ENCODE results near the gene TOMM70.

Gene TOMM70

DNA sequence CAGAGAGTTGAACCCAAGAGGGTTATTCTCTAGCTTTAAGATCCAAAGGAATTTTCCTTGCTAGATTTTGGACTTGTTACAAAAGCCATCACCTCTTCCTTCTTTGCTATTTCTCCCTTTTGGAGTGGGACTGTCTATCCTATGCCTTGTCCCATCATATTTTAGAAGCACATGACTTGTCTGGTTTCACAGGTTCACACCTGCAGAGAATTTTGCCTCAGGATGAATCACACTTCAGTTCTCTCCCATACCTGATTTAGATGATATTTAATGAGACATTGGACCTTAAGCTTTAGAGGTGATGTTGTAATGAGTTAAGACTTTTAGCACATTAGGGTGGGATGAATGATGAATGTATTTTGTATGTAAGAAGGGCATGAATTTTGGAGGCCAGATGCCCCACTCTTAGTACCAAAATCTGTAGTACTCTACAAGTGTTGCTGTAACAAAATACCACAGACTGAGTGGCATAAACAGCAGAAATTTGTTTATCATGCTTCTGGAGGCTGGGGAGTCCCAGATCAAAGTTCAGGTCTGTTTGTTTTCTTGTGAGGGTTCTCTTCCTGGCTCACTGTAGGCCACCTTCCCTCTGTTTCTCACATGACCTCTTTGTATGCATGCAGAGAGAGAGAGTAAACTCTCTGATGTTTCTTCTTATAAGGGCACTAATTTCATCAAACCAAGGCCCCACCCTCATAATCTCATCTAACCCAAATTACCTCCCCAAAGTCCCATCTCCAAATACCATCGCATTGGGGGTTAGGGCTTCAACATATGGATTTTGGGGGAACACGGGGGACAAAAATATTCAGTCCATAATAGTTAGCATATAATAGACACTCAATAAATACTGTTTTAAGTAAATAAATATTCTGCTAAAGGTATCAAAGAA, 10.4 kb upstream of the TOMM70 start:
- no peak for DNase-seq (ENCODE audit: low read depth in 1 of 2, low spot score in 1 of 2)

GRCh38 chr3:100407977-100408532, 7.2 kb upstream of the TOMM70 start:
- DNase-seq (ENCODE audit: low read depth in 1 of 2, low spot score in 1 of 2), result no peak

- DNase-seq (ENCODE audit: low read depth in 1 of 2, low spot score in 1 of 2), result no peak
Observed at GRCh38 chr3:100407164-100407563, 6.3 kb upstream of the TOMM70 start.

DNA sequence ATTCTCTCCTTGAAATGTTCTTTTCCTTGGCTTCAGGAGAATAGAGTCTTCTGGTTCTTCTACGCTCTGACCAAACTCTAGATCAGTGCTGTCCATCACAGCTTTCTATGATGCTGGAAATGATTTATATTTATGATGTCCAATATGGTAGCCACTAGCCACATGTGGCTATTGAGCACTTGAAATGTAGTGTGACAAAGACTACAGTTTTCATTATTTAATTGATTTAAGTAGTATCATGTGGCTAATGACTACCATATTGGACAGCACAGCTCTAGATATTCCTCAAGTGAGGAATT, 3.3 kb upstream of the TOMM70 start:
- DNase-seq (ENCODE audit: low read depth in 1 of 2, low spot score in 1 of 2), result no peak

DNA sequence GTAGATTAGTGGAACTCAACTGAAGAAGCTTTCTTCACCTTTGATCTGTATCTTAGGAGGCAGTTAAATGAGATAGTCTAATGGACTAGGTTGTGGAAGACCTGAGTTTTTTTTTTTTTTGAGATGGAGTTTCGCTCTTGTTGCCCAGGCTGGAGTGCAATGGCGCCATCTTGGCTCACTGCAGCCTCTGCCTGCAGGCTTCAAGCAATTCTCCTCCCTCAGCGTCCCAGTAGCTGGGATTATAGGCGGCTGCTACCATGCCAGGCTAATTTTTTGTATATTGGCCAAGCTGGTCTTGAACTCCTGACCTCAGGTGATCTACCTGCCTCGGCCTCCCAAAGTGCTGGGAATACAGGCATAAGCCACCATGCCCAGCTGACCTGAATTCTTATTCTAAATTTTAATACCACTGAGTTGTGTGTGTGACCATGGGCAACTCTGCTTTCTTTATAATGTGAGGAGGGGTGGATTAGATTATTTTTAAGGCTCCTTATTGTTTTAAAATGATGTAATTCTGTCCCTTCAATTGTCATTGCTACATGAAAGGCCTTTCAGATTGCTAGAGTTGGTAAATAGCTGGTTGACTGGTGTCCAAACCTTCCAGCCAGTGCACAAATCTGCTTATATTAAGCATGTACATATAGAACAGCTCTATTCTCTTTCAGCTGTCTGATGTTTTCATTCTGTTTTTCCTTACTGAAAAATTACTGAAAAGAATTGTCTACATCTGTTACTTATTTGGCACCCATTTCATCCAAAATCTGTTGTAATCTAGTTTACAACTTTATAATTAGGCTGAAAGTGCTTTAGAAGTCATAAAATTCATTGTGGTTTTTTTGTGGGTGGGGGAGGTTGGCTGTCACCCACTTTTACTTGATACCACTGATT, 2.7 kb upstream of the TOMM70 start:
- DNase-seq (ENCODE audit: low read depth in 1 of 2, low spot score in 1 of 2), result no peak

GRCh38 chr3:100402891-100403290, 2.0 kb upstream of the TOMM70 start:
- no peak for DNase-seq (ENCODE audit: low read depth in 1 of 2, low spot score in 1 of 2)

DNA sequence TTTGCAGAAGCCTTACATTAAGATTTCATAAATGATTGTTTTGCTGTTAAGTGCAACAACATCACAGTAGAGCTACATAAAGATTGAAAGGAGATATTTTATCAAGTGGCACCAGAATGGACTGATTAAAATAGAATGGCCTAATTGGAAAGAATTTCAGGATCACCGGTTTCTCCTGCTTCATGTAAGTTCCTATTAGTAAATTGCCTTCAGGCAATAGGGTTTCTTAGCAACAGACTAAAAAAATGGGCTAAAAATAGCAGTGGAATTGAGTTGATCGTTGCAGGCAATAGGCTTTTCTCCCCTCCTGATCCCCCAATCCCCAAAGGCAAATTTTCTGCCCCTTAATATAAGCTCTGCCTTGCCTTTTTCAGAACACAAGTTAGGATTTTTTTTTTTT, 1.4 kb upstream of the TOMM70 start:
- DNase-seq (ENCODE audit: low read depth in 1 of 2, low spot score in 1 of 2), result no peak

GRCh38 chr3:100401674-100402041, 769 bp upstream of the TOMM70 start:
- peak; percentile 6 to 24 for DNase-seq (ENCODE audit: low read depth in 1 of 2, low spot score in 1 of 2)

DNA sequence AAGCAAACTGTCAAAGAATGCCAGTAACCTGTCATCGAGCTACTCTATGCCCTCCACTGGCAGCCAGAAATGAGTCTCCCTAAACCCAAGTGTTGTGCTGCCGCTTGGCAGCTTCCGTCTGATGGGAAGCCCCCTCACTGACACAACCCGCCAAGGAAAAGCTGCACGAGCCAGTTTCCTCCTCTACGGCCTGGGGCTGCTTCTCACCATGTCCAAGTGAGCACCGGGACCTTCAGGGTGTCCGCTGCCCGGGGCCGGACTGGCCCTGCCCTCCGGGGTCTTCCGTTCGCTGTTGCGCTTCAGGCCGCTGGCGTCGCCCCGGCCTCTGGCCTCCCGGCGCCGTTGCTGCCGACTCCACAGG, 490 bp downstream of the TOMM70 start:
- DNase-seq (ENCODE audit: low read depth in 1 of 2, low spot score in 1 of 2), result peak in 1 of 2 donors; percentile 12

GRCh38 chr3:100399341-100400071, 1.4 kb downstream of the TOMM70 start:
- DNase-seq (ENCODE audit: low read depth in 1 of 2, low spot score in 1 of 2), result no peak

DNA sequence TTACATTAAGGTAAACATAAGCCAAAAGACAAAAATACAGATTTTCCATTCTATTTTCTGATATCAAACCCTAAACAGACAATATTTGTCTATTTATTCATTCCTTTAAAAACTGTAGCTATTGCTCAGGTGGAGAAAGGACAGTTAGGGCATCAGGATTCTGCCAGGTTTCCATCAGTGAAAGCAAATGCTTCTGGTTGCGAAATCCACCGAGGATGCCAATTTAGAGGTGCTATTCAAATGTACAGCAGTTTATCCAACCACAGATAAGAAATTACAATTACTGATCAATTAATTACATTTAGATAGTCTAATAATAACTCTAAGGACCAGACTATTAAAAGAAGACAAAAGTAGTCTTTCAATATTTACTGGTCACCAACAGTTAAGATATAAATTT, 3.9 kb downstream of the TOMM70 start:
- DNase-seq (ENCODE audit: low read depth in 1 of 2, low spot score in 1 of 2), result no peak

GRCh38 chr3:100395679-100396431, 5.0 kb downstream of the TOMM70 start:
- no peak for DNase-seq (ENCODE audit: low read depth in 1 of 2, low spot score in 1 of 2)

DNA sequence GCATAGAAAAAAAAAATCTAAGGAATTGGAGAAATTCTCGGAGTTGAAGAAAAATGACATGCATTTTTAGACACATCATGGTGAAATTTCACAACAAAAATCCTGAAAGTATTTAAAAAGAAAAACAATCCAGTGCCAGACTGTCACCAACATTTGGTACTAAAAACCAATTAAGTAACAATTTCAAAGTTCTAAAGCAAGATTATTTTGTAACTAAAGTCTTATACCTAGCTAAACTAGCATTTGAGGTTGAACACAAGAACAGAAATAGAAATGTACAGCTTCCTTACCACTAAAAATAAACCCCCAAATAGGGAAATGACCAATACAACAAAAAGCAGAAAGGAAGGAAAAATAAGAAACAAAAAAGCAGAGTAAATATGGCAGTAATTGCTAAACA, 11.9 kb downstream of the TOMM70 start:
- DNase-seq (ENCODE audit: low read depth in 1 of 2, low spot score in 1 of 2), result no peak

DNA sequence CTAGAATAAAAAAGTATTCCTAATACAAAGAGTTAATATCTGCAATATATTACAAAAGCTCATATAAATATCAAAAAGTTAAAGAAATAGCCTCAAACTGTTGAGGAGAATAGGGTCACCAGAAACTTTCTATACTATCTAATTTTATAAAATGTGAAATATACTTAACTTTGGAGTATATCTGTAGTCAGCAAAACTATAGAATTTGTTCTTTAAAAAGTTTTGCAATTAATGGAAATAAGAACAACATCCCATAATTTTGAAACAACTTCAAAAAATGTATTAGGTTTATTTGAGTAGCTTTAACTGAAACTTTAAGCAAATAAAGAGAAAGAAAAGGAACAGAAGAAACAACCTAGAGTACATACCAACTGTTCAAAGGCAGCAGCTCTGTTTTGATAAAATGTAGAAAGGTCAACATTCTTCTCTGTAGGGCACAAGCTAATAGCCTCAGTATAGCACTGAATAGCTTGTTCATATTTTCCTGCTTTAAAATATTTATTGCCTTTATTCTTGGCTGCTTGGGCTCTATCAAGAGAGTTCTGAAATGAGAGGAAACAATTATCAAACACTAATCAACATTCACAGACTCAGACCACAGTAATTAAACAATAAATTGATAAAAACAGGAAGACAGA, 14.3 kb downstream of the TOMM70 start:
- no peak for DNase-seq (ENCODE audit: low read depth in 1 of 2, low spot score in 1 of 2)

DNA sequence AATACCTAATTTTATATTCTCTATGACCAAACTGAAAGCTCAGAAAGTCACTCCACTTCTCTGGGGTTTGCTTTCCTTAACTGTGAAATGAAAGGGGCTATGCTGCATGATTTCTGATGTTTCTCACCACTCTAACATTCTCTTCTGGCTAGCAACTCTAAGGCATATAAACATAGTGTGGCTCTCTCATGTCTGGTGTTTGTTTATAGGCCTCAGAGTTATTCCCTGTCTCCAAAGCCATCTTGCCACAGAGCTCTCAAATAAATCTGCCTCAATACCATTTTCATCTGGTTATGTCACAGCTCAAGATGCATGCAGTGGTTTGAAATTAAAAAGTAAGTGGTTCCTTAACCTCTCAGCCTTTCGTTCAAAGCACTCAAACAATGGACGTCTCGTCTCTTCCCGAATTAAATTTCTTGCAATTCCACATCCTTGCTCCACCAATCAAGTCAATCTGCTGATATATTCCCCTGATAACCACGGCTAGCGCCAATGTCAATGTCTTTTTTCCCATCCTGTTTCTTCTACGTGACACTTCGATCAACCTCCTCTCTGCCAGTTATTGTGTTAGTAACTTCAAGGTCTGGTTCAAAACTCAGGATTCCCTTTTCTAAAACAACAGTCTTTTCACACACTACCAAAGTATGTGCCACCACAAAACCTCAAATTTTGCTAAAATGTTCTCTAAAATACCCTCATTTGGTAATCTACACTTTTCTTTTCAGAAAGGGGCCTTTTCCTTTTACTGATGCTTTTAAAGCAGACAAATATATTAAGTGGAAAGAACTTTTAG, 16.0 kb downstream of the TOMM70 start:
- DNase-seq (ENCODE audit: low read depth in 1 of 2, low spot score in 1 of 2), result no peak

GRCh38 chr3:100376301-100376700, 24.6 kb downstream of the TOMM70 start:
- no peak for DNase-seq (ENCODE audit: low read depth in 1 of 2, low spot score in 1 of 2)

DNA sequence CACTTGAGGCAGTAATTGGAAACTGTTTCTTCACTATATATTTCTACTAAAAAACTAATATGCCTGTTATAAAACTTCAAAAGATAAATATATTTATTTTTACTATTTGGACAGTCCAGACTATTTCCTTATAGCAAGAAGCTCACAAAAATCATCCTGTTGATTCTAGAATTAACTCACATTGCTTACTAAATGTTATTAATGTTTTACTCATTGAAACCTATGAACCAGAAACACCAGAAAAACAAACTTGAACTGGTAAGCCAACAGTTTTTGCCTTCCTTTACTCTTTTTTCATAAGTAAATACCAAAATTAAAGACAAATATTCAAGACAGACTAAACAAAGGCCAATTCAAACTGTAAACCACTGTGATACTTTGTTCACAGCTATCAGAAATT, 26.4 kb downstream of the TOMM70 start:
- no peak for DNase-seq (ENCODE audit: low read depth in 1 of 2, low spot score in 1 of 2)

DNA sequence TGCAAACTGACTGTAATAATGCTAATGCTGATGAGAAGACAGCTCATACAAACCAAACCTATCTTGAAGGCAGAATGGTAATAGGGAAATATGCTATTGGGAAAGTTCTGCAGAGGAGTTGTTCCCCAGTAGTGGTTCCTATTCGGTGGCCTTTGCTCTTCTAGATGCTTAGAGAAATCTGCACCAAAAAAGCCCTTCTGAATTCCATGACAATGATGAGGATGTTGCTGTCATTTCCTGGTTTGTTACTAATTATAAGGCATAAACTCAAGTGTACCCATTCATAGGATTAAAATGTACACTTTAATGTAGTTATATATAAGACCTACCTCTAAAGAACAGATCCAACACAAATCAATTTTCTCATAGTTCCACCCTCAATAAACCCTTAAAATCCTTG, 30.1 kb downstream of the TOMM70 start:
- no peak for DNase-seq (ENCODE audit: low read depth in 1 of 2, low spot score in 1 of 2)

DNA sequence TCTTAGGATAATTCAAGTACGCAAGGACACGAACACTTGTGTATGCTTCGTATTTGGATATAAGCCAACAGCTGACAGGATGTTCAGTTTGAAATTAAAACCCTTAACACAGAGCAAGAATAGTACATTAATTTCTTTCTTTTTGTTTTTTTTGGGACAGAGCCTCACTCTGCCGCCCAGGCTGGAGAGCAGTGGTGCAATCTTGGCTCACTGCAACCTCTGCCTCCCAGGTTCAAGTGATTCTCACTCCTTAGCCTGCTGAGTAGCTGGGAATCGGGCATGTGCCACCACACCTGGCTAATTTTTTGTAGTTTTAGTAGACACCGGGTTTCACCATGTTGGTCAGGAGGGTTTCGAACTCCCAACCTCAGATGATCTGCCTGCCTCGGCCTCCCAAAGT, 32.4 kb downstream of the TOMM70 start:
- DNase-seq (ENCODE audit: low read depth in 1 of 2, low spot score in 1 of 2), result no peak

DNA sequence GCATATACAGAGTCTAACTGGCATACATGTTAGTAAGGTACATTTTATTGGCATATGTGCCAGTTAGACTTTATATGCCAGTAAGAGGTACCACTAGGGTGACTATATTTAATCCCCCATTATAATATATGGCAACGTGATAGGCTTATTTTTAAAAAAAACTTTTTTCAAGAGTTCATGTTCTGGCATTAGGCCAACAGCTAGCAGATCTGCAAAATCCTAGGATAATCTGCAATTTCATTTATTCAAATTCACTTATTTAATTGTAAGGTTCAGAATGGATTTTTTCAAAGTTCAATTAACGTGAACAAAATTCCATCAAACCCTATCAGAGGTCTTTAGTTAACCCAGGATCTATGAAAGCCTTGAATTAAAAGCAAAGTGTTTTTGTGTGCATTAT, 34.5 kb downstream of the TOMM70 start:
- DNase-seq (ENCODE audit: low read depth in 1 of 2, low spot score in 1 of 2), result no peak

All from stimulated activated CD4-positive, alpha-beta T cell treated with anti-CD3 and anti-CD28 coated beads, Interleukin-15, amount 100 ng/mL, for 1 hour (primary cell).